Measurements from ENCODE around the gene ACTN4. TPM values are rescaled to one million over a fixed set of nuclear protein-coding genes. Genes with fewer than 3 reads are reported as not detected.
A peak's percentile ranks its signal among the peaks of the same experiment; 100 is the strongest.

Gene ACTN4
- total and polyA plus RNA-seq, 2 donors (not counting 3 experiments of a cell fraction or from before 2014, with no cell fraction given), result 313 to 748 TPM

DNA sequence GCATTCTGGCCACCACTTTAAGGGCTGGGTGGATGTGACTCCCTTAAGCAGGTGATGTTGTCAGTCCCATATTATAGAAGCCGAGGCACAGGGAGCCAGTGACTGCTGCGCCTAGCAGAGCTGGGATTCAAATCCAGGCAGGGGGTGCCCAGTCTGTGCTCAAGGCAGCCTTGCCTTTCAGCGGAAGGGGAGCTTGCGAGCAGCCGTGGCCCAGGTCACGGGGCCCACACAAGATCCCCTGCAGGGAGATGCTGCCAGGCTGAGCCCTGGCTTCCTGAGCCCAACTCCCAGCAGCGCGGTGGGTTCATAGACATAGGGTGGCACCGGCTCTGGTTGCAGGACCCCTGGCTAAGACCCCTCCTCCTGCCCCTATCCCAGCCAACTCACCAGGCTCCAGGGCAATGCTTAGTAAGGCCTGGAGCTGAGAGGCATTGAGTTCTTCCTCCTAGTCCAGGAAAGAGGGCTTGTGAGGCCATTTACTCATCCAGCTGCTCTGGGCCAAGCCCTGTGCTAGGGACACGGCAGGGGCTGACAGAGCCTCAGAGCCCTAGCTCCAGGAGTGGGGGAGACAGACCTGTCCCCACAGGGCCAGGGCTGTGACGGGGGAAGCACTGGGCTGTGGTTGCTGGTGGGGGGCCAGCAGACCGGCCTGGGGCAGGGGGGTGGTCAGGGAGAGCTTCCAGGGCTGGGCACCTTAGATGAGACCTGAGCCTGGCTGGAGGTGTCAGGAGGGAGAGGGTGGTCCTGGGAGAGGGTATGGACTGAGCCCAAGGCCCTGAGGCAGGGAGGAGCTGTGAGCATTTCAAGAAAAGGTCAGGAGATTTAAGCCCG, 87.2 kb downstream of the ACTN4 start:
- no peak overlapping the region for H3K4me2 ChIP-seq (ENCODE audit: insufficient read depth, low read length)
- FAIRE-seq (peak; percentile 49), DNase-seq (ENCODE audit: low read depth, low spot score) (no peak)
- H3K27ac ChIP-seq (ENCODE audit: insufficient read depth, low read depth, low read length), result no peak overlapping the region
- no peaks in the 10 kb centered on the region for H4K20me1 ChIP-seq (replicated peaks; ENCODE audit: control insufficient read depth, extremely low read depth, insufficient read depth, low read length)
- peaks cover 17% of the 10 kb centered on the region for H3K4me1 ChIP-seq (ENCODE audit: control insufficient read depth, extremely low read depth, insufficient read depth, low read length)
- H2AFZ ChIP-seq (ENCODE audit: low read depth, low read length), result no peak overlapping the region
- TF ChIP-seq, protein P1, sequence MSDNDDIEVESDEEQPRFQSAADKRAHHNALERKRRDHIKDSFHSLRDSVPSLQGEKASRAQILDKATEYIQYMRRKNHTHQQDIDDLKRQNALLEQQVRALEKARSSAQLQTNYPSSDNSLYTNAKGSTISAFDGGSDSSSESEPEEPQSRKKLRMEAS (IDR thresholded peaks at IDR 0.05; ENCODE audit: insufficient read depth, insufficient read length), result no peak
- TF ChIP-seq EZH2 (IDR thresholded peaks at IDR 0.05; ENCODE audit: borderline replicate concordance, low read depth, low read length, severe bottlenecking) (no peak), MYC (IDR thresholded peaks at IDR 0.05; ENCODE audit: low read depth, low read length) (no peak), FOS (IDR thresholded peaks at IDR 0.05; ENCODE audit: borderline replicate concordance, insufficient read depth, low read length) (no peak), JUN (IDR thresholded peaks at IDR 0.05; ENCODE audit: borderline replicate concordance, insufficient read depth, insufficient read length, low read depth) (no peak), POLR2AphosphoS5 (IDR thresholded peaks at IDR 0.05; ENCODE audit: insufficient read depth, low read depth, low read length) (no peak), GATA2 (IDR thresholded peaks at IDR 0.05; ENCODE audit: insufficient read depth, insufficient read length, low read depth, low read length) (no peak), POLR2A (IDR thresholded peaks at IDR 0.05; ENCODE audit: low read depth, low read length) (no peak)
- TF ChIP-seq, protein P2, sequence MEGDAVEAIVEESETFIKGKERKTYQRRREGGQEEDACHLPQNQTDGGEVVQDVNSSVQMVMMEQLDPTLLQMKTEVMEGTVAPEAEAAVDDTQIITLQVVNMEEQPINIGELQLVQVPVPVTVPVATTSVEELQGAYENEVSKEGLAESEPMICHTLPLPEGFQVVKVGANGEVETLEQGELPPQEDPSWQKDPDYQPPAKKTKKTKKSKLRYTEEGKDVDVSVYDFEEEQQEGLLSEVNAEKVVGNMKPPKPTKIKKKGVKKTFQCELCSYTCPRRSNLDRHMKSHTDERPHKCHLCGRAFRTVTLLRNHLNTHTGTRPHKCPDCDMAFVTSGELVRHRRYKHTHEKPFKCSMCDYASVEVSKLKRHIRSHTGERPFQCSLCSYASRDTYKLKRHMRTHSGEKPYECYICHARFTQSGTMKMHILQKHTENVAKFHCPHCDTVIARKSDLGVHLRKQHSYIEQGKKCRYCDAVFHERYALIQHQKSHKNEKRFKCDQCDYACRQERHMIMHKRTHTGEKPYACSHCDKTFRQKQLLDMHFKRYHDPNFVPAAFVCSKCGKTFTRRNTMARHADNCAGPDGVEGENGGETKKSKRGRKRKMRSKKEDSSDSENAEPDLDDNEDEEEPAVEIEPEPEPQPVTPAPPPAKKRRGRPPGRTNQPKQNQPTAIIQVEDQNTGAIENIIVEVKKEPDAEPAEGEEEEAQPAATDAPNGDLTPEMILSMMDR (IDR thresholded peaks at IDR 0.05; ENCODE audit: extremely low read depth in 1 of 2, insufficient read depth in 1 of 2, low read depth in 1 of 2, low read length in 2 of 2), result no peak
- BruUV-seq (replicated peaks), result no TSS peak
- no peaks in the 10 kb centered on the region for H3K9me1 ChIP-seq (replicated peaks; ENCODE audit: control insufficient read depth, extremely low read depth, insufficient read depth, low read length)
- no peaks in the 10 kb centered on the region for H3K9me3 ChIP-seq (replicated peaks; ENCODE audit: control insufficient read depth, insufficient read depth, low read length)
- H3K27me3 ChIP-seq (ENCODE audit: control insufficient read depth in 2 of 2, insufficient read depth in 2 of 2, low read length in 2 of 2), result no peaks in the 10 kb centered on the region
- dilution Hi-C loops (cut with MboI; ENCODE audit: extremely low pct_ligation_motif_present, low sequenced_read_pairs), result no loop called here
- peaks cover 3 to 10% of the 10 kb centered on the region in 2 experiments for H3K36me3 ChIP-seq (ENCODE audit: control insufficient read depth in 2 of 2, extremely low read depth in 1 of 2, insufficient read depth in 2 of 2, low read length in 2 of 2)
- ChIA-PET CTCF (interaction anchor here (1.3 to 3.3 kb wide), 6 partner anchors 10 to 198 kb away, joined by 4 to 18 read pairs (median 8); partner anchors contain the start of genes MRPS12 and SARS2), POLR2A (no interaction called here)
- H3K9ac ChIP-seq (replicated peaks; ENCODE audit: extremely low read depth, insufficient read depth, low read length), result no peak overlapping the region
- H3K4me3 ChIP-seq (replicated peaks in 1 of 3; ENCODE audit: insufficient read depth in 1 of 3, low read depth in 1 of 3, low read length in 3 of 3), result no peak overlapping the region
- intact Hi-C loops (cut with micrococcal nuclease), result loop anchor here (5.0 kb wide), 1 partner anchor 98 kb away; the partner anchor contains the start of gene ECH1
- H3K79me2 ChIP-seq (ENCODE audit: control insufficient read depth, insufficient read depth, low read length), result no peaks in the 10 kb centered on the region
